Stimulated activated CD4-positive, alpha-beta T cell treated with anti-CD3 and anti-CD28 coated beads, Interleukin-2, amount 100 ng/mL, for 48 hours (primary cell): Measurements from ENCODE around the gene DDAH1.

Experiments
- DNase-seq, 2 donors: peaks; one replicate each; pipeline ENCODE4 v3.0.0-alpha.2; 2020

Gene DDAH1

GRCh38 chr1:85386068-85386722 lies 78.8 kb downstream of the DDAH1 start:
- no peak for DNase-seq

GRCh38 chr1:85379203-85380136 lies 85.5 kb downstream of the DDAH1 start:
- no peak for DNase-seq

GRCh38 chr1:85378534-85378933 lies 86.4 kb downstream of the DDAH1 start:
- DNase-seq = no peak

- no peak for DNase-seq
Measured at GRCh38 chr1:85376356-85376755, 88.6 kb downstream of the DDAH1 start.

- DNase-seq = no peak
Measured at GRCh38 chr1:85375493-85375892, 89.5 kb downstream of the DDAH1 start.

GRCh38 chr1:85374160-85374559 lies 90.8 kb downstream of the DDAH1 start:
- DNase-seq = no peak

GRCh38 chr1:85373378-85373708 lies 91.6 kb downstream of the DDAH1 start:
- no peak for DNase-seq

- no peak for DNase-seq
Measured at GRCh38 chr1:85372683-85373377, 92.1 kb downstream of the DDAH1 start.

GRCh38 chr1:85371021-85371420 lies 93.9 kb downstream of the DDAH1 start:
- no peak for DNase-seq

GRCh38 chr1:85368073-85368770 lies 96.7 kb downstream of the DDAH1 start:
- DNase-seq = no peak

GRCh38 chr1:85366391-85367170 lies 98.4 kb downstream of the DDAH1 start:
- no peak for DNase-seq

- DNase-seq = no peak
Measured at GRCh38 chr1:85365851-85366250, 99.1 kb downstream of the DDAH1 start.

- no peak for DNase-seq
Measured at GRCh38 chr1:85363521-85363920, 101.4 kb downstream of the DDAH1 start.

GRCh38 chr1:85363092-85363491 lies 101.9 kb downstream of the DDAH1 start:
- no peak for DNase-seq

- no peak for DNase-seq
Measured at GRCh38 chr1:85361606-85362296, 103.2 kb downstream of the DDAH1 start.

GRCh38 chr1:85360730-85361493 lies 104.0 kb downstream of the DDAH1 start:
- DNase-seq = no peak

- DNase-seq = no peak
Measured at GRCh38 chr1:85359874-85360721, 104.9 kb downstream of the DDAH1 start.

GRCh38 chr1:85358702-85359438 lies 106.1 kb downstream of the DDAH1 start:
- DNase-seq = no peak

GRCh38 chr1:85357817-85358216 lies 107.1 kb downstream of the DDAH1 start:
- no peak for DNase-seq
